SIG-M5 treated with dmso at 0.1 percent for 504 hours (cell line): ENCODE results near the gene CPT1A.
A peak's percentile ranks its signal among the peaks of the same experiment; 100 is the strongest.

Experiments
- DNase-seq: peaks from one replicate; lab custom pipeline; 2025; ENCODE audit not compliant: unreplicated experiment; lab: John Stamatoyannopoulos, UW

CPT1A gene

GRCh38 chr11:68762481-68762880 is 79.2 kb downstream of the CPT1A start:
- DNase-seq: no peak

- DNase-seq: no peak
Measured at GRCh38 chr11:68761801-68762200, 79.9 kb downstream of the CPT1A start.

GRCh38 chr11:68759991-68760390 is 81.7 kb downstream of the CPT1A start:
- DNase-seq: no peak

GRCh38 chr11:68757711-68758110 is 84.0 kb downstream of the CPT1A start:
- DNase-seq: no peak

- DNase-seq: no peak
Measured at GRCh38 chr11:68756171-68756766, 85.4 kb downstream of the CPT1A start.

- DNase-seq: no peak
Measured at GRCh38 chr11:68753300-68753699, 88.4 kb downstream of the CPT1A start.

- peak; percentile 79 for DNase-seq
Measured at GRCh38 chr11:68751331-68751856, 90.3 kb downstream of the CPT1A start, which contains the start of gene TESMIN. TSS of gene TESMIN (minus strand) at chr11:68751520. CDS start at chr11:68750660, 860 bp downstream.

GRCh38 chr11:68751004-68751325 is 90.8 kb downstream of the CPT1A start:
- DNase-seq: no peak

GRCh38 chr11:68750195-68751003 is 91.3 kb downstream of the CPT1A start:
- no peak for DNase-seq

GRCh38 chr11:68749229-68750123 is 92.2 kb downstream of the CPT1A start:
- no peak for DNase-seq

- no peak for DNase-seq
Measured at GRCh38 chr11:68748061-68748460, 93.7 kb downstream of the CPT1A start.

- no peak for DNase-seq
Measured at GRCh38 chr11:68743539-68743938, 98.2 kb downstream of the CPT1A start.

GRCh38 chr11:68741463-68741862 is 100.3 kb downstream of the CPT1A start:
- DNase-seq: no peak

GRCh38 chr11:68735646-68736045 is 106.1 kb downstream of the CPT1A start:
- DNase-seq: peak; percentile 70

- no peak for DNase-seq
Measured at GRCh38 chr11:68735125-68735524, 106.6 kb downstream of the CPT1A start.

- DNase-seq: no peak
Measured at GRCh38 chr11:68734111-68734510, 107.6 kb downstream of the CPT1A start.

- DNase-seq: no peak
Measured at GRCh38 chr11:68727783-68728182, 113.9 kb downstream of the CPT1A start.

- peak; percentile 33 for DNase-seq
Measured at GRCh38 chr11:68724293-68724692, 117.4 kb downstream of the CPT1A start.

GRCh38 chr11:68722143-68722542 is 119.6 kb downstream of the CPT1A start:
- DNase-seq: no peak

- no peak for DNase-seq
Measured at GRCh38 chr11:68721075-68721474, 120.6 kb downstream of the CPT1A start.

- no peak for DNase-seq
Measured at GRCh38 chr11:68715456-68716122, 126.1 kb downstream of the CPT1A start.
